H1 (cell line): ENCODE data around the gene ZNF407. TPM values are rescaled to one million over a fixed set of nuclear protein-coding genes. Genes with fewer than 3 reads are reported as not detected.

Experiments
- CTCF ChIA-PET: fragments of 300-600 bp; sonication (Branson Sonifier 250); formaldehyde crosslinking; loops from one replicate; lab custom pipeline; 2021; ENCODE audit not compliant: partially characterized antibody; lab: Charles Lee
- POLR2A ChIA-PET: fragments of 300-600 bp; sonication (Branson Sonifier 250); formaldehyde crosslinking; loops from one replicate; lab custom pipeline; 2021; ENCODE audit warnings: inconsistent platforms; ENCODE audit not compliant: partially characterized antibody; lab: Charles Lee
- DNase-seq, 2 experiments: peaks; one replicate each; pipeline versions ENCODE4 v3.0.0 to v3.0.0-alpha.2; 2010 to 2022; ENCODE audit warnings: low spot score in 2 of 2, low read depth in 1 of 2, mixed read lengths in 1 of 2
- FAIRE-seq: peaks from 2 replicates; lab custom pipeline; 2011; peaks lifted over from hg19 to GRCh38; lab: Jason Lieb, UNC
- H2AFZ ChIP-seq: 2 replicates; pipeline ENCODE4 v1.8.1; 2012; ENCODE audit warnings: low read length, inconsistent platforms
- H2AK5ac ChIP-seq: 2 replicates; pipeline ENCODE4 v1.6.1; 2013; ENCODE audit warnings: low read depth, low read length
- H2BK120ac ChIP-seq: replicated peaks from 2 replicates; pipeline ENCODE3; 2013; ENCODE audit warnings: low read depth, low read length, inconsistent platforms
- H2BK12ac ChIP-seq: 2 replicates; pipeline ENCODE4 v1.6.1; 2013; ENCODE audit warnings: low read depth, low read length
- H2BK15ac ChIP-seq: 2 replicates; pipeline ENCODE4 v1.6.1; 2013; ENCODE audit warnings: low read length
- H2BK20ac ChIP-seq: 2 replicates; pipeline ENCODE4 v1.6.1; 2013; ENCODE audit warnings: low read length
- H2BK5ac ChIP-seq: 2 replicates; pipeline ENCODE4 v1.6.1; 2013; ENCODE audit warnings: low read depth, low read length
- H3K14ac ChIP-seq: 2 replicates; pipeline ENCODE4 v1.6.1; 2013; ENCODE audit warnings: inconsistent platforms; ENCODE audit not compliant: insufficient read length
- H3K18ac ChIP-seq: 2 replicates; pipeline ENCODE4 v1.6.1; 2013; ENCODE audit warnings: low read length; ENCODE audit errors: extremely low read depth
- H3K23ac ChIP-seq: 2 replicates; pipeline ENCODE4 v1.6.1; 2013; ENCODE audit warnings: inconsistent platforms; ENCODE audit not compliant: insufficient read length
- H3K23me2 ChIP-seq: 2 replicates; pipeline ENCODE4 v1.6.1; 2013; ENCODE audit warnings: low read depth, low read length
- H3K27ac ChIP-seq: 2 replicates; pipeline ENCODE4 v1.6.1; 2011; ENCODE audit warnings: low read depth, low read length, inconsistent platforms
- H3K27me3 ChIP-seq, 4 experiments: replicated peaks in 1 of 4; 1 replicate in 1 of 4; 2 replicates in 3 of 4; pipeline versions ENCODE4 v1.6.1 to v1.8.1; 2011 to 2013; ENCODE audit warnings: low read length in 3 of 4, mild to moderate bottlenecking in 3 of 4, inconsistent platforms in 2 of 4, mixed read lengths in 2 of 4, moderate library complexity in 1 of 4; ENCODE audit not compliant: control insufficient read depth in 3 of 4, insufficient read depth in 3 of 4; ENCODE audit errors: extremely low read depth in 1 of 4
- H3K36me3 ChIP-seq, 4 experiments: 2 replicates each; pipeline versions ENCODE4 v1.6.1 to v1.8.1; 2011 to 2013; ENCODE audit warnings: mild to moderate bottlenecking in 4 of 4, low read length in 3 of 4, moderate library complexity in 2 of 4, control low read depth in 1 of 4, inconsistent platforms in 1 of 4; ENCODE audit not compliant: insufficient read depth in 4 of 4, control insufficient read depth in 2 of 4
- H3K4ac ChIP-seq: replicated peaks from 2 replicates; pipeline ENCODE3; 2013; ENCODE audit warnings: low read length, low read depth, mixed read lengths, inconsistent platforms; ENCODE audit not compliant: insufficient read length
- H3K4me1 ChIP-seq, 4 experiments: replicated peaks in 1 of 4; 1 replicate in 1 of 4; 2 replicates in 3 of 4; pipeline versions ENCODE4 v1.6.1 to v1.8.1; 2011 to 2013; ENCODE audit warnings: low read length in 3 of 4, inconsistent platforms in 2 of 4, mixed read lengths in 1 of 4; ENCODE audit not compliant: insufficient read depth in 4 of 4, control insufficient read depth in 3 of 4
- H3K4me2 ChIP-seq, 2 experiments: 2 replicates each; pipeline versions ENCODE4 v1.6.1 to v1.8.1; 2011 to 2013; ENCODE audit warnings: low read depth in 2 of 2, low read length in 2 of 2, control low read depth in 1 of 2, inconsistent platforms in 1 of 2, mild to moderate bottlenecking in 1 of 2; ENCODE audit not compliant: insufficient read depth in 1 of 2
- H3K4me3 ChIP-seq, 4 experiments: fragments of 200-600, 300-600 bp in 1 of 4; sonication (generic), shearing (Covaris generic), sonication (Bioruptor Twin) in 1 of 4; 2 replicates each; pipeline versions ENCODE4 v1.5.1 to v1.8.1; 2011 to 2016; ENCODE audit warnings: low read length in 4 of 4, low read depth in 3 of 4, control low read depth in 2 of 4, inconsistent platforms in 2 of 4, mild to moderate bottlenecking in 2 of 4, mixed read lengths in 1 of 4, moderate library complexity in 1 of 4; ENCODE audit not compliant: insufficient read depth in 2 of 4; ENCODE audit errors: extremely low read depth in 1 of 4
- H3K56ac ChIP-seq: replicated peaks from 2 replicates; pipeline ENCODE3; 2013; ENCODE audit warnings: low read depth, mild to moderate bottlenecking, mixed read lengths, low read length, inconsistent platforms; ENCODE audit not compliant: insufficient read length
- H3K79me1 ChIP-seq: 2 replicates; pipeline ENCODE4 v1.6.1; 2013; ENCODE audit warnings: low read depth, low read length, control low read depth
- H3K79me2 ChIP-seq, 2 experiments: 2 replicates each; pipeline versions ENCODE4 v1.6.1 to v1.8.1; 2012 to 2013; ENCODE audit warnings: low read length in 2 of 2, mild to moderate bottlenecking in 2 of 2, inconsistent platforms in 1 of 2; ENCODE audit not compliant: insufficient read depth in 2 of 2, control insufficient read depth in 1 of 2
- H3K9ac ChIP-seq, 4 experiments: replicated peaks in 1 of 4; 1 replicate in 1 of 4; 2 replicates in 3 of 4; pipeline versions ENCODE4 v1.6.1 to v1.8.1; 2011 to 2013; ENCODE audit warnings: low read depth in 3 of 4, low read length in 3 of 4, control low read depth in 2 of 4, mild to moderate bottlenecking in 2 of 4, moderate library complexity in 2 of 4, inconsistent platforms in 1 of 4; ENCODE audit errors: extremely low read depth in 1 of 4
- H3K9me3 ChIP-seq, 2 experiments: 2 replicates each; pipeline versions ENCODE4 v1.6.1 to v1.8.1; 2012 to 2013; ENCODE audit warnings: mild to moderate bottlenecking in 2 of 2, moderate library complexity in 2 of 2, control low read depth in 1 of 2, inconsistent platforms in 1 of 2, low read depth in 1 of 2, low read length in 1 of 2, mixed read lengths in 1 of 2; ENCODE audit not compliant: insufficient read depth in 2 of 2
- H4K20me1 ChIP-seq, 2 experiments: replicated peaks in 1 of 2; 2 replicates each; pipeline versions ENCODE3 to v1.8.1; 2011 to 2013; ENCODE audit warnings: inconsistent platforms in 2 of 2, low read length in 2 of 2, mild to moderate bottlenecking in 1 of 2; ENCODE audit not compliant: insufficient read depth in 2 of 2, control insufficient read depth in 1 of 2
- H4K5ac ChIP-seq: 2 replicates; pipeline ENCODE4 v1.6.1; 2013; ENCODE audit warnings: low read length, low read depth, mixed read lengths, inconsistent platforms; ENCODE audit not compliant: insufficient read length
- H4K8ac ChIP-seq: 2 replicates; pipeline ENCODE4 v1.8.0; 2013; ENCODE audit warnings: mild to moderate bottlenecking, moderate library complexity, low read length, inconsistent platforms; ENCODE audit not compliant: insufficient read depth; ENCODE audit errors: extremely low read depth
- H4K91ac ChIP-seq: replicated peaks from 2 replicates; pipeline ENCODE3; 2013; ENCODE audit warnings: low read length, mixed read lengths, inconsistent platforms; ENCODE audit not compliant: insufficient read length
- EGR1 ChIP-seq: IDR thresholded peaks from 2 replicates; pipeline ENCODE4 v1.6.1; 2011; ENCODE audit warnings: low read depth, low read length, borderline replicate concordance
- HDAC2 ChIP-seq, 2 experiments: fragments of 300-600 bp in 1 of 2; sonication (generic) in 1 of 2; IDR thresholded peaks; 2 replicates each; pipeline ENCODE4 v1.6.1; 2011 to 2012; ENCODE audit warnings: low read depth in 2 of 2, low read length in 2 of 2, mild to moderate bottlenecking in 2 of 2, moderate library complexity in 2 of 2, borderline replicate concordance in 1 of 2, inconsistent platforms in 1 of 2
- KDM4A ChIP-seq: IDR thresholded peaks from one replicate; pipeline ENCODE4 v1.7.1; 2012; ENCODE audit warnings: low read depth, mild to moderate bottlenecking, moderate library complexity, low read length, inconsistent platforms; ENCODE audit not compliant: severe bottlenecking
- MAFK ChIP-seq: IDR thresholded peaks from 2 replicates; pipeline ENCODE4 v1.6.1; 2012; ENCODE audit warnings: low read depth, mild to moderate bottlenecking, improper control_type of control experiment, low read length
- RFX5 ChIP-seq: IDR thresholded peaks from 2 replicates; pipeline ENCODE4 v1.6.1; 2011; ENCODE audit warnings: low read depth, low read length, improper control_type of control experiment, borderline replicate concordance
- TAF1 ChIP-seq: IDR thresholded peaks from 2 replicates; pipeline ENCODE4 v1.6.1; 2011; ENCODE audit warnings: mild to moderate bottlenecking, low read depth, low read length
- TEAD4 ChIP-seq: IDR thresholded peaks from 2 replicates; pipeline ENCODE4 v1.6.1; 2012; ENCODE audit warnings: low read depth, low read length, inconsistent platforms, mixed read lengths
- ZNF274 ChIP-seq: IDR thresholded peaks from 2 replicates; pipeline ENCODE4 v1.7.0; 2012; ENCODE audit warnings: low read length, borderline replicate concordance; ENCODE audit errors: extremely low read depth
- WGBS, 2 experiments: shearing (Covaris generic) in 1 of 2; methylation state at CpG; one replicate each; pipeline versions ENCODE4 v1.1.6 to v1.1.7; 2013 to 2015; ENCODE audit warnings: low lambda C conversion rate in 2 of 2, mixed read lengths in 2 of 2, inconsistent platforms in 1 of 2, low coverage in 1 of 2, missing lambda C conversion rate in 1 of 2; ENCODE audit not compliant: insufficient replicate concordance in 2 of 2, insufficient coverage in 1 of 2, insufficient read length in 1 of 2; ENCODE audit errors: extremely low coverage in 1 of 2, missing lambda C conversion rate in 1 of 2; 5-methylcytosine and 5-hydroxymethylcytosine counted together
- polyA plus RNA-seq, 7 experiments: library from polyadenylated mRNA; depleted of rRNA in 3 of 7; stranded (reverse) in 5 of 7; unstranded in 2 of 7; fragments of >200 nt in 5 of 7; fragments of 200-250 nt in 2 of 7; gene quantifications; 1 replicate in 5 of 7; 2 replicates in 1 of 7; 4 replicates in 1 of 7; pipeline versions ENCODE4 v1.2.1 to v1.2.3, GENCODE V29; 2011 to 2013; ENCODE audit warnings: missing spikeins in 2 of 7, mixed read lengths in 2 of 7
- total RNA-seq: library from RNA; stranded (reverse); fragmentation: NEBNext Ultra II Directional; extraction: Animal tissue kit (Norgen Biotek cat#: 25700); gene quantifications from 2 replicates; pipeline ENCODE4 v1.2.1, GENCODE V29; 2021
- TF ChIP-seq, protein P1 (sequence below), 3 experiments: IDR thresholded peaks; 1 replicate in 2 of 3; 2 replicates in 1 of 3; pipeline versions ENCODE4 v1.5.1 to v1.6.1; 2011; ENCODE audit warnings: low read length in 3 of 3, mild to moderate bottlenecking in 3 of 3, inconsistent platforms in 2 of 3, low read depth in 1 of 3, moderate library complexity in 1 of 3; ENCODE audit not compliant: insufficient read depth in 1 of 3; ENCODE audit errors: control extremely low read depth in 1 of 3
- TF ChIP-seq, protein P2 (sequence below): IDR thresholded peaks from 2 replicates; pipeline ENCODE4 v1.6.1; 2012; ENCODE audit warnings: inconsistent platforms

ZNF407 gene
- total and polyA plus RNA-seq, 2 of the 8 experiments (the other 6 are each of a cell fraction or from before 2014, with no cell fraction given), result 1.5 to 6.8 TPM

DNA sequence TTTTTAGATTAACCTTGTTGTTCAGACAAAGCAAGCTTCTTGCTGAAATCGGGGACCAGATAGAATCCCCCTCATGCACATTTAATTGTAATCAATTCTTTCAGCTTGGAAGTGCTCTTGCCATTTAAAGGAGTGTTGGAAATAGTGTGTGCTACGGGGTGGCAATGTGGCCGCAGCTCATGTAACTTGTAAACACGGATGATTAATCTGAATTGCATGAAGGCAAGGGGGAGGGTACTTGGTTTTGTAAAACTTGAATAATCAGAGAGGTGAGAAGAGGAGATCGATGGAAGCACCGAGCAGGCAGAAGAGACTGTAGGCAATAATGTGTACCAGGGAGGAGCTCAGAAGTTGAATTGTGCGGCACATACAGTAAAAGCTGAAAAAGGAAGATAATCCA lies 337.8 kb downstream of the ZNF407 start:
- no peak overlapping the region for H3K4me3 ChIP-seq

More for the DNA sequence above, 337.8 kb downstream of the ZNF407 start:
- FAIRE-seq, result no peak
- Histone ChIP-seq H3K4ac (no peak overlapping the region), H3K36me3 (no peaks in the 10 kb centered on the region), H4K91ac (no peak overlapping the region), H3K79me1 (no peaks in the 10 kb centered on the region), H2BK5ac (no peak overlapping the region), H2BK20ac (no peak overlapping the region), H3K9me3 (no peaks in the 10 kb centered on the region), H3K27ac (no peak overlapping the region), H3K4me1 (peaks cover 0 to 4% (median 0%) of the 10 kb centered on the region in 4 experiments; a peak in 1 of 7 replicates), H2BK120ac (no peak overlapping the region), H3K56ac (no peak overlapping the region), H4K5ac (no peak overlapping the region), H3K9ac (no peak overlapping the region), H4K20me1 (no peaks in the 10 kb centered on the region), H3K23ac (no peak overlapping the region), H3K79me2 (no peaks in the 10 kb centered on the region), H3K14ac (no peak overlapping the region), H4K8ac (no peak overlapping the region), H2AK5ac (no peak overlapping the region), H2BK15ac (no peak overlapping the region), H3K18ac (no peak overlapping the region), H3K4me2 (no peak overlapping the region), H3K27me3 (no peaks in the 10 kb centered on the region), H2AFZ (no peak overlapping the region), H3K23me2 (no peaks in the 10 kb centered on the region), H2BK12ac (no peak overlapping the region)
- 90% methylated on average over 7 of the region's 7 CpGs; no CpG with 5 or more reads in 1 of the 2 experiments for WGBS, 2 experiments
- POLR2A ChIA-PET, result no interaction called here
- CTCF ChIA-PET, result interaction anchor here (0.6 kb wide), 1 partner anchor 36 kb away, joined by 3 read pairs; no protein-coding TSS in a partner anchor
- no peak for DNase-seq
- TF ChIP-seq ZNF274 (no peak), EGR1 (no peak), TAF1 (no peak), TEAD4 (no peak), KDM4A (no peak), HDAC2 (IDR thresholded peaks at IDR 0.05; ENCODE audit: borderline replicate concordance in 1 of 2, low read depth in 2 of 2, low read length in 2 of 2) (no peak), MAFK (no peak), RFX5 (no peak)
- TF ChIP-seq, protein P1, sequence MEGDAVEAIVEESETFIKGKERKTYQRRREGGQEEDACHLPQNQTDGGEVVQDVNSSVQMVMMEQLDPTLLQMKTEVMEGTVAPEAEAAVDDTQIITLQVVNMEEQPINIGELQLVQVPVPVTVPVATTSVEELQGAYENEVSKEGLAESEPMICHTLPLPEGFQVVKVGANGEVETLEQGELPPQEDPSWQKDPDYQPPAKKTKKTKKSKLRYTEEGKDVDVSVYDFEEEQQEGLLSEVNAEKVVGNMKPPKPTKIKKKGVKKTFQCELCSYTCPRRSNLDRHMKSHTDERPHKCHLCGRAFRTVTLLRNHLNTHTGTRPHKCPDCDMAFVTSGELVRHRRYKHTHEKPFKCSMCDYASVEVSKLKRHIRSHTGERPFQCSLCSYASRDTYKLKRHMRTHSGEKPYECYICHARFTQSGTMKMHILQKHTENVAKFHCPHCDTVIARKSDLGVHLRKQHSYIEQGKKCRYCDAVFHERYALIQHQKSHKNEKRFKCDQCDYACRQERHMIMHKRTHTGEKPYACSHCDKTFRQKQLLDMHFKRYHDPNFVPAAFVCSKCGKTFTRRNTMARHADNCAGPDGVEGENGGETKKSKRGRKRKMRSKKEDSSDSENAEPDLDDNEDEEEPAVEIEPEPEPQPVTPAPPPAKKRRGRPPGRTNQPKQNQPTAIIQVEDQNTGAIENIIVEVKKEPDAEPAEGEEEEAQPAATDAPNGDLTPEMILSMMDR (IDR thresholded peaks at IDR 0.05; ENCODE audit: control extremely low read depth in 1 of 3, insufficient read depth in 1 of 3, low read depth in 1 of 3, low read length in 3 of 3), result no peak
- TF ChIP-seq, protein P2, sequence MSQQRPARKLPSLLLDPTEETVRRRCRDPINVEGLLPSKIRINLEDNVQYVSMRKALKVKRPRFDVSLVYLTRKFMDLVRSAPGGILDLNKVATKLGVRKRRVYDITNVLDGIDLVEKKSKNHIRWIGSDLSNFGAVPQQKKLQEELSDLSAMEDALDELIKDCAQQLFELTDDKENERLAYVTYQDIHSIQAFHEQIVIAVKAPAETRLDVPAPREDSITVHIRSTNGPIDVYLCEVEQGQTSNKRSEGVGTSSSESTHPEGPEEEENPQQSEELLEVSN, result no peak
